Measurements from ENCODE around the gene ZNF469.

- TF ChIP-seq CHCHD3 (CRISPR knock-in tag; IDR thresholded peaks at IDR 0.05) = no peak
- no peak for TF ChIP-seq ELK3 (CRISPR knock-in tag; IDR thresholded peaks at IDR 0.05)
- TF ChIP-seq POLR2AphosphoS5 (IDR thresholded peaks at IDR 0.05; ENCODE audit: control insufficient read depth, insufficient read depth, low read depth, low read length) = no peak
- TF ChIP-seq ZNF274 (IDR thresholded peaks at IDR 0.05; ENCODE audit: borderline replicate concordance, low read depth, low read length) = no peak
- TF ChIP-seq, protein P1, sequence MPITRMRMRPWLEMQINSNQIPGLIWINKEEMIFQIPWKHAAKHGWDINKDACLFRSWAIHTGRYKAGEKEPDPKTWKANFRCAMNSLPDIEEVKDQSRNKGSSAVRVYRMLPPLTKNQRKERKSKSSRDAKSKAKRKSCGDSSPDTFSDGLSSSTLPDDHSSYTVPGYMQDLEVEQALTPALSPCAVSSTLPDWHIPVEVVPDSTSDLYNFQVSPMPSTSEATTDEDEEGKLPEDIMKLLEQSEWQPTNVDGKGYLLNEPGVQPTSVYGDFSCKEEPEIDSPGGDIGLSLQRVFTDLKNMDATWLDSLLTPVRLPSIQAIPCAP (CRISPR knock-in tag; IDR thresholded peaks at IDR 0.05; ENCODE audit: borderline replicate concordance) = no peak
These were observed 30.0 kb downstream of the ZNF469 start for GRCh38 chr16:88412766-88413165.

Measured in K562 (cell line).